ENCODE data around the gene ABCC6. TPM values are rescaled to one million over a fixed set of nuclear protein-coding genes. Genes with fewer than 3 reads are reported as not detected.
A peak's percentile ranks its signal among the peaks of the same experiment; 100 is the strongest.

The ABCC6 gene
- total and polyA plus RNA-seq, 2 of the 4 experiments (the other 2 are of a cell fraction) = 0.36 to 1.3 TPM

DNA sequence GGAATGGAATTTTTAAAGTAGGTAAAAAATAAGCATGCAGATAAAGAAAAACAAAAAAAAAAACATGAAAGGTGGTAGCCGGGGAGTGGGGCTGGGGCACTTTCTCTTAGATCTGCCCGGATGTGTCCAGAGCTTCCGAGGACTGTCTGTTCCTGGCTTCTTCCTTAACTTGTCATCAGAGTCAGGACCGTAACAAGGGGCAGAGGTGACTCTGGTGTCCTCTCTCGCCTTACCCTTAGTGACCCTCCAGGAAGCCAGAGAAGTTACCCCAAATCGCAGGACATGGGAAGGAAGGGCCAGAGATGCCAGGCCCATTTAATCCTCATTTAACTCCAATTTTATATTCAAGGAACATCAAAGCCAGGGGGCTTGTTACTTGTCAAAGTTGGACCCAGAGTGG is 115.5 kb downstream of the ABCC6 start:
- Histone ChIP-seq H2BK15ac (ENCODE audit: low read depth, low read length) (no peak overlapping the region), H3K4ac (ENCODE audit: low read depth, low read length) (no peak overlapping the region), H2AK9ac (replicated peaks; ENCODE audit: low read depth, low read length, poor library complexity) (no peak overlapping the region), H2BK20ac (ENCODE audit: low read depth, low read length) (no peak overlapping the region), H3K23ac (ENCODE audit: low read depth, low read length) (no peak overlapping the region), H2BK5ac (ENCODE audit: low read depth, low read length, poor library complexity, severe bottlenecking) (no peak overlapping the region), H3K4me1 (ENCODE audit: control insufficient read depth, insufficient read depth, low read length) (no peaks in the 10 kb centered on the region), H4K91ac (ENCODE audit: insufficient read depth, low read depth, low read length) (no peak overlapping the region), H3K4me2 (ENCODE audit: low read depth, low read length) (no peak overlapping the region), H4K5ac (ENCODE audit: low read depth, low read length) (no peak overlapping the region), H3K9me1 (ENCODE audit: insufficient read depth, low read length) (no peaks in the 10 kb centered on the region), H3K9ac (ENCODE audit: low read depth, low read length) (no peak overlapping the region), H2AK5ac (ENCODE audit: low read depth, low read length) (no peak overlapping the region), H3K9me3 (ENCODE audit: control insufficient read depth, insufficient read depth, low read length) (no peaks in the 10 kb centered on the region), H3K18ac (ENCODE audit: low read depth, low read length) (no peak overlapping the region), H2AFZ (replicated peaks; ENCODE audit: low read length, poor library complexity) (peak overlapping the region; percentile 18), H3K79me1 (ENCODE audit: low read depth in 1 of 2, low read length in 2 of 2) (peaks cover 25 to 49% of the 10 kb centered on the region in 2 experiments), H3K14ac (replicated peaks; ENCODE audit: low read depth, low read length) (no peak overlapping the region), H2BK120ac (ENCODE audit: low read depth, low read length) (no peak overlapping the region), H4K8ac (ENCODE audit: low read depth in 2 of 2, low read length in 2 of 2) (no peak overlapping the region), H3K27ac (ENCODE audit: insufficient read depth, low read length) (no peak overlapping the region), H3K56ac (ENCODE audit: extremely low read depth, insufficient read depth, low read length) (no peak overlapping the region), H3K4me3 (ENCODE audit: insufficient read depth, low read depth, low read length) (no peak overlapping the region), H4K20me1 (ENCODE audit: insufficient read depth, low read length) (peaks cover 12% of the 10 kb centered on the region), H3K27me3 (ENCODE audit: control insufficient read depth, insufficient read depth, low read length) (no peaks in the 10 kb centered on the region), H3K36me3 (ENCODE audit: control insufficient read depth, insufficient read depth, low read length) (peaks cover 87% of the 10 kb centered on the region)
- POLR2A ChIA-PET (ENCODE audit: unreplicated experiment) = no interaction called here
- CTCF ChIA-PET = no interaction called here
- intact Hi-C loops (cut with micrococcal nuclease) = no loop called here
- no peak for ATAC-seq (ENCODE audit: low read depth)
- in situ Hi-C loops (cut with MboI; ENCODE audit: low sequenced_read_pairs) = no loop called here
- no peak for DNase-seq
- dilution Hi-C loops (cut with HindIII; ENCODE audit: low sequenced_read_pairs, unreplicated experiment) = no loop called here
- no TSS peak for BruUV-seq (replicated peaks)
- no peak for TF ChIP-seq SMC3 (IDR thresholded peaks at IDR 0.05; ENCODE audit: low read depth, low read length)
- TF ChIP-seq CHD1 (IDR thresholded peaks at IDR 0.05; ENCODE audit: low read depth, low read length) = no peak
- no peak for TF ChIP-seq POLR2A (IDR thresholded peaks at IDR 0.05; ENCODE audit: low read depth, low read length)
- TF ChIP-seq RAD21 (IDR thresholded peaks at IDR 0.05; ENCODE audit: low read length) = no peak
- TF ChIP-seq RFX5 (IDR thresholded peaks at IDR 0.05; ENCODE audit: low read depth, low read length) = no peak
- TF ChIP-seq, protein P1, sequence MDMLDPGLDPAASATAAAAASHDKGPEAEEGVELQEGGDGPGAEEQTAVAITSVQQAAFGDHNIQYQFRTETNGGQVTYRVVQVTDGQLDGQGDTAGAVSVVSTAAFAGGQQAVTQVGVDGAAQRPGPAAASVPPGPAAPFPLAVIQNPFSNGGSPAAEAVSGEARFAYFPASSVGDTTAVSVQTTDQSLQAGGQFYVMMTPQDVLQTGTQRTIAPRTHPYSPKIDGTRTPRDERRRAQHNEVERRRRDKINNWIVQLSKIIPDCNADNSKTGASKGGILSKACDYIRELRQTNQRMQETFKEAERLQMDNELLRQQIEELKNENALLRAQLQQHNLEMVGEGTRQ (IDR thresholded peaks at IDR 0.05; ENCODE audit: low read depth, low read length) = no peak
- no peak for TF ChIP-seq MXI1 (IDR thresholded peaks at IDR 0.05; ENCODE audit: borderline replicate concordance, low read depth, low read length)
- TF ChIP-seq RCOR1 (IDR thresholded peaks at IDR 0.05; ENCODE audit: insufficient replicate concordance, low read length) = no peak
- no peak for TF ChIP-seq FOS (IDR thresholded peaks at IDR 0.05; ENCODE audit: low read depth, low read length)
- TF ChIP-seq MAFK (IDR thresholded peaks at IDR 0.05; ENCODE audit: low read depth, low read length) = no peak
- TF ChIP-seq, protein P2, sequence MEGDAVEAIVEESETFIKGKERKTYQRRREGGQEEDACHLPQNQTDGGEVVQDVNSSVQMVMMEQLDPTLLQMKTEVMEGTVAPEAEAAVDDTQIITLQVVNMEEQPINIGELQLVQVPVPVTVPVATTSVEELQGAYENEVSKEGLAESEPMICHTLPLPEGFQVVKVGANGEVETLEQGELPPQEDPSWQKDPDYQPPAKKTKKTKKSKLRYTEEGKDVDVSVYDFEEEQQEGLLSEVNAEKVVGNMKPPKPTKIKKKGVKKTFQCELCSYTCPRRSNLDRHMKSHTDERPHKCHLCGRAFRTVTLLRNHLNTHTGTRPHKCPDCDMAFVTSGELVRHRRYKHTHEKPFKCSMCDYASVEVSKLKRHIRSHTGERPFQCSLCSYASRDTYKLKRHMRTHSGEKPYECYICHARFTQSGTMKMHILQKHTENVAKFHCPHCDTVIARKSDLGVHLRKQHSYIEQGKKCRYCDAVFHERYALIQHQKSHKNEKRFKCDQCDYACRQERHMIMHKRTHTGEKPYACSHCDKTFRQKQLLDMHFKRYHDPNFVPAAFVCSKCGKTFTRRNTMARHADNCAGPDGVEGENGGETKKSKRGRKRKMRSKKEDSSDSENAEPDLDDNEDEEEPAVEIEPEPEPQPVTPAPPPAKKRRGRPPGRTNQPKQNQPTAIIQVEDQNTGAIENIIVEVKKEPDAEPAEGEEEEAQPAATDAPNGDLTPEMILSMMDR (conservative IDR thresholded peaks at IDR 0.05; ENCODE audit: low read depth, low read length) = no peak
- no peak for TF ChIP-seq MAZ (IDR thresholded peaks at IDR 0.05; ENCODE audit: borderline replicate concordance, low read depth, low read length)
- TF ChIP-seq CEBPB (IDR thresholded peaks at IDR 0.05; ENCODE audit: low read depth, low read length) = no peak
- TF ChIP-seq NFE2L2 (IDR thresholded peaks at IDR 0.05; ENCODE audit: low read depth, low read length) = no peak
- TF ChIP-seq, protein P3, sequence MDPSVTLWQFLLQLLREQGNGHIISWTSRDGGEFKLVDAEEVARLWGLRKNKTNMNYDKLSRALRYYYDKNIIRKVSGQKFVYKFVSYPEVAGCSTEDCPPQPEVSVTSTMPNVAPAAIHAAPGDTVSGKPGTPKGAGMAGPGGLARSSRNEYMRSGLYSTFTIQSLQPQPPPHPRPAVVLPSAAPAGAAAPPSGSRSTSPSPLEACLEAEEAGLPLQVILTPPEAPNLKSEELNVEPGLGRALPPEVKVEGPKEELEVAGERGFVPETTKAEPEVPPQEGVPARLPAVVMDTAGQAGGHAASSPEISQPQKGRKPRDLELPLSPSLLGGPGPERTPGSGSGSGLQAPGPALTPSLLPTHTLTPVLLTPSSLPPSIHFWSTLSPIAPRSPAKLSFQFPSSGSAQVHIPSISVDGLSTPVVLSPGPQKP (IDR thresholded peaks at IDR 0.05; ENCODE audit: borderline replicate concordance, low read depth, low read length) = no peak
- no peak for TF ChIP-seq BHLHE40 (IDR thresholded peaks at IDR 0.05; ENCODE audit: low read depth, low read length)
- 100% methylated on average over 1 of the region's 6 CpGs; no CpG with 5 or more reads in 1 of the 2 experiments for WGBS, 2 experiments (ENCODE audit: extremely low coverage in 2 of 2, insufficient read length in 1 of 2)

Data from IMR-90 (cell line).